ENCODE measurements around the gene RPA3. TPM values are rescaled to one million over a fixed set of nuclear protein-coding genes. Genes with fewer than 3 reads are reported as not detected.

The RPA3 gene
- total and polyA plus RNA-seq, 9 of the 15 experiments (the other 6 are each of a cell fraction or from before 2014, with no cell fraction given) = 68.5 to 265 (median 125) TPM

- Histone ChIP-seq H3K79me2 (ENCODE audit: control insufficient read depth, insufficient read depth, low read length) (no peaks in the 10 kb centered on the region), H3K4me2 (ENCODE audit: insufficient read depth, low read length) (no peak overlapping the region), H3K9ac (ENCODE audit: insufficient read depth in 1 of 2, low read depth in 2 of 2, low read length in 2 of 2) (no peak overlapping the region), H3K36me3 (ENCODE audit: control insufficient read depth, insufficient read depth, low read length) (no peaks in the 10 kb centered on the region), H3K9me3 (replicated peaks; ENCODE audit: control insufficient read depth, insufficient read depth, low read depth, low read length) (no peaks in the 10 kb centered on the region), H3K27me3 (ENCODE audit: control insufficient read depth in 2 of 2, insufficient read depth in 2 of 2, low read length in 2 of 2) (no peaks in the 10 kb centered on the region), H3K4me3 (no peak overlapping the region), H3K27ac (ENCODE audit: extremely low read depth, low read depth, low read length) (no peak overlapping the region), H3K4me1 (replicated peaks in 1 of 2; ENCODE audit: control insufficient read depth in 2 of 2, insufficient read depth in 2 of 2, low read length in 2 of 2) (no peaks in the 10 kb centered on the region), H4K20me1 (replicated peaks; ENCODE audit: control insufficient read depth, insufficient read depth, low read length) (no peaks in the 10 kb centered on the region), H3K9me1 (ENCODE audit: control insufficient read depth, insufficient read depth, low read length) (no peaks in the 10 kb centered on the region), H2AFZ (ENCODE audit: low read depth, low read length) (no peak overlapping the region)
- CTCF ChIA-PET (ENCODE audit: low intra/inter-chr PET ratio) = no interaction called here
- DNase-seq (ENCODE audit: extremely low read depth in 1 of 4, low spot score in 3 of 4) (no peak), ATAC-seq (no peak), FAIRE-seq (no peak)
- no TSS peak for BruUV-seq (replicated peaks)
- POLR2A ChIA-PET = interaction anchor here (0.8 kb wide), 1 partner anchor 56 kb away, joined by 3 read pairs; no protein-coding TSS in a partner anchor
- 57% methylated on average over 3 of the region's 3 CpGs for WGBS (ENCODE audit: insufficient coverage, low coverage, missing lambda C conversion rate)
- no peak for TF ChIP-seq ZNF124 (CRISPR knock-in tag; IDR thresholded peaks at IDR 0.05)
- no peak for TF ChIP-seq SRSF7 (optimal IDR thresholded peaks at IDR 0.05; ENCODE audit: low read depth, low read length)
- TF ChIP-seq, protein P1, sequence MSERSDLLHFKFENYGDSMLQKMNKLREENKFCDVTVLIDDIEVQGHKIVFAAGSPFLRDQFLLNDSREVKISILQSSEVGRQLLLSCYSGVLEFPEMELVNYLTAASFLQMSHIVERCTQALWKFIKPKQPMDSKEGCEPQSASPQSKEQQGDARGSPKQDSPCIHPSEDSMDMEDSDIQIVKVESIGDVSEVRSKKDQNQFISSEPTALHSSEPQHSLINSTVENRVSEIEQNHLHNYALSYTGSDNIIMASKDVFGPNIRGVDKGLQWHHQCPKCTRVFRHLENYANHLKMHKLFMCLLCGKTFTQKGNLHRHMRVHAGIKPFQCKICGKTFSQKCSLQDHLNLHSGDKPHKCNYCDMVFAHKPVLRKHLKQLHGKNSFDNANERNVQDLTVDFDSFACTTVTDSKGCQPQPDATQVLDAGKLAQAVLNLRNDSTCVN (CRISPR knock-in tag; IDR thresholded peaks at IDR 0.05) = no peak
- TF ChIP-seq ZNF121 (CRISPR knock-in tag; conservative IDR thresholded peaks at IDR 0.05) = no peak
- in situ Hi-C loops (cut with MboI) = no loop called here
- intact Hi-C loops (cut with micrococcal nuclease) = no loop called here
Observed at GRCh38 chr7:7696458-7697119, 21.8 kb downstream of the RPA3 start.
